ENCODE results near the gene KRT17. TPM values are rescaled to one million over a fixed set of nuclear protein-coding genes. Genes with fewer than 3 reads are reported as not detected.
"Not testable (repeated sequence)": the region's sequence is repeated elsewhere in the genome, so short reads cannot be mapped to it uniquely, and the experiment has no call there.

The KRT17 gene
- polyA plus RNA-seq, 1 donor from 2014 or later: not detected

- H3K9me3 Mint-ChIP-seq: peaks cover 2 to 14% (median 14%) of the 10 kb centered on the region in 3 donors
- H3K27ac Mint-ChIP-seq: not testable (repeated sequence)
Measured at GRCh38 chr17:41610061-41610517, 14.3 kb downstream of the KRT17 start.

GRCh38 chr17:41606930-41607329, 17.4 kb downstream of the KRT17 start:
- not testable (repeated sequence) for H3K27ac Mint-ChIP-seq, H3K36me3 Mint-ChIP-seq, H3K4me1 Mint-ChIP-seq
- H3K27me3 Mint-ChIP-seq: peaks cover 11% of the 10 kb centered on the region
- H3K4me3 Mint-ChIP-seq: peak overlapping the region in 1 of 4 donors; percentile 41
- peaks cover 2 to 14% (median 14%) of the 10 kb centered on the region in 3 donors for H3K9me3 Mint-ChIP-seq

More at GRCh38 chr17:41610061-41610517, 14.3 kb downstream of the KRT17 start:
- not testable (repeated sequence) for H3K36me3 Mint-ChIP-seq, H3K4me3 Mint-ChIP-seq, H3K4me1 Mint-ChIP-seq
- peaks cover 16% of the 10 kb centered on the region for H3K27me3 Mint-ChIP-seq

GRCh38 chr17:41602524-41602923, 21.9 kb downstream of the KRT17 start:
- no peaks in the 10 kb centered on the region for H3K4me1 Mint-ChIP-seq
- no peak overlapping the region for H3K4me3 Mint-ChIP-seq
- H3K27ac Mint-ChIP-seq: no peak overlapping the region
- H3K36me3 Mint-ChIP-seq: no peaks in the 10 kb centered on the region
- peaks cover 6% of the 10 kb centered on the region for H3K27me3 Mint-ChIP-seq
- H3K9me3 Mint-ChIP-seq: peaks cover 0 to 12% (median 12%) of the 10 kb centered on the region in 3 donors

GRCh38 chr17:41600318-41600717, 24.1 kb downstream of the KRT17 start:
- H3K9me3 Mint-ChIP-seq: no peaks in the 10 kb centered on the region

GRCh38 chr17:41599680-41600079, 24.7 kb downstream of the KRT17 start:
- peaks cover 5% of the 10 kb centered on the region for H3K27me3 Mint-ChIP-seq
- no peak overlapping the region for H3K27ac Mint-ChIP-seq
- no peak overlapping the region for H3K4me3 Mint-ChIP-seq
- no peaks in the 10 kb centered on the region for H3K36me3 Mint-ChIP-seq
- H3K4me1 Mint-ChIP-seq: no peaks in the 10 kb centered on the region
- H3K9me3 Mint-ChIP-seq: no peaks in the 10 kb centered on the region

More at GRCh38 chr17:41600318-41600717, 24.1 kb downstream of the KRT17 start:
- H3K36me3 Mint-ChIP-seq: no peaks in the 10 kb centered on the region
- no peaks in the 10 kb centered on the region for H3K4me1 Mint-ChIP-seq
- peaks cover 2% of the 10 kb centered on the region for H3K27me3 Mint-ChIP-seq
- no peak overlapping the region for H3K4me3 Mint-ChIP-seq
- H3K27ac Mint-ChIP-seq: no peak overlapping the region

- Mint-ChIP-seq H3K27me3 (peaks cover 13% of the 10 kb centered on the region), H3K9me3 (no peaks in the 10 kb centered on the region), H3K4me1 (no peaks in the 10 kb centered on the region), H3K4me3 (no peak overlapping the region), H3K36me3 (no peaks in the 10 kb centered on the region), H3K27ac (no peak overlapping the region)
Measured at GRCh38 chr17:41595585-41595984, 28.8 kb downstream of the KRT17 start.

- H3K36me3 Mint-ChIP-seq: no peaks in the 10 kb centered on the region
- peaks cover 15% of the 10 kb centered on the region for H3K27me3 Mint-ChIP-seq
- H3K27ac Mint-ChIP-seq: no peak overlapping the region
- H3K4me3 Mint-ChIP-seq: no peak overlapping the region
- H3K4me1 Mint-ChIP-seq: no peaks in the 10 kb centered on the region
- H3K9me3 Mint-ChIP-seq: no peaks in the 10 kb centered on the region
Measured at GRCh38 chr17:41594363-41594915, 29.9 kb downstream of the KRT17 start.

- no peaks in the 10 kb centered on the region for H3K9me3 Mint-ChIP-seq
- H3K36me3 Mint-ChIP-seq: no peaks in the 10 kb centered on the region
- H3K27ac Mint-ChIP-seq: no peak overlapping the region
- H3K27me3 Mint-ChIP-seq: peaks cover 17% of the 10 kb centered on the region
- no peak overlapping the region for H3K4me3 Mint-ChIP-seq
- no peaks in the 10 kb centered on the region for H3K4me1 Mint-ChIP-seq
Measured at GRCh38 chr17:41593306-41593981, 30.9 kb downstream of the KRT17 start.

GRCh38 chr17:41592601-41593305, 31.6 kb downstream of the KRT17 start:
- Mint-ChIP-seq H3K9me3 (no peaks in the 10 kb centered on the region), H3K36me3 (no peaks in the 10 kb centered on the region), H3K27ac (no peak overlapping the region), H3K4me3 (no peak overlapping the region), H3K27me3 (peaks cover 17% of the 10 kb centered on the region), H3K4me1 (no peaks in the 10 kb centered on the region)

- Mint-ChIP-seq H3K9me3 (no peaks in the 10 kb centered on the region), H3K27ac (no peak overlapping the region), H3K4me1 (no peaks in the 10 kb centered on the region), H3K4me3 (no peak overlapping the region), H3K27me3 (peaks cover 15% of the 10 kb centered on the region), H3K36me3 (no peaks in the 10 kb centered on the region)
Measured at GRCh38 chr17:41589301-41589700, 35.1 kb downstream of the KRT17 start.

GRCh38 chr17:41588126-41588810, 36.1 kb downstream of the KRT17 start:
- Mint-ChIP-seq H3K27me3 (peaks cover 21% of the 10 kb centered on the region), H3K4me3 (no peak overlapping the region), H3K4me1 (no peaks in the 10 kb centered on the region), H3K9me3 (peaks cover 0 to 2% (median 0%) of the 10 kb centered on the region in 3 donors), H3K27ac (no peak overlapping the region), H3K36me3 (no peaks in the 10 kb centered on the region)

- Mint-ChIP-seq H3K4me3 (peak within 1 kb of the TSS in 1 of 4 donors; percentile 33), H3K27me3 (peaks cover 30% of the 10 kb centered on the region), H3K4me1 (no peaks in the 10 kb centered on the region), H3K27ac (peak within 1 kb of the TSS in 1 of 3 donors; percentile 71), H3K9me3 (peaks cover 0 to 2% (median 0%) of the 10 kb centered on the region in 3 donors), H3K36me3 (no peaks in the 10 kb centered on the region)
Measured at GRCh38 chr17:41586863-41587495, 37.4 kb downstream of the KRT17 start, which contains the start of gene KRT14. Gene KRT14 (minus strand): TSS chr17:41586895. CDS start chr17:41586834, 61 bp downstream.

- H3K9me3 Mint-ChIP-seq: peaks cover 0 to 2% (median 0%) of the 10 kb centered on the region in 3 donors
- H3K27ac Mint-ChIP-seq: no peak overlapping the region
- no peak overlapping the region for H3K4me3 Mint-ChIP-seq
- H3K27me3 Mint-ChIP-seq: peaks cover 26% of the 10 kb centered on the region
- H3K36me3 Mint-ChIP-seq: no peaks in the 10 kb centered on the region
- H3K4me1 Mint-ChIP-seq: no peaks in the 10 kb centered on the region
Measured at GRCh38 chr17:41585301-41586056, 38.9 kb downstream of the KRT17 start.

- not testable (repeated sequence) for H3K36me3 Mint-ChIP-seq, H3K4me1 Mint-ChIP-seq, H3K9me3 Mint-ChIP-seq, H3K27ac Mint-ChIP-seq, H3K4me3 Mint-ChIP-seq
- peaks cover 29% of the 10 kb centered on the region for H3K27me3 Mint-ChIP-seq
Measured at GRCh38 chr17:41584331-41584927, 39.9 kb downstream of the KRT17 start.

All from IgD-negative memory B cell (primary cell).